ENCODE data around the gene FBP1.

Gene FBP1

DNA sequence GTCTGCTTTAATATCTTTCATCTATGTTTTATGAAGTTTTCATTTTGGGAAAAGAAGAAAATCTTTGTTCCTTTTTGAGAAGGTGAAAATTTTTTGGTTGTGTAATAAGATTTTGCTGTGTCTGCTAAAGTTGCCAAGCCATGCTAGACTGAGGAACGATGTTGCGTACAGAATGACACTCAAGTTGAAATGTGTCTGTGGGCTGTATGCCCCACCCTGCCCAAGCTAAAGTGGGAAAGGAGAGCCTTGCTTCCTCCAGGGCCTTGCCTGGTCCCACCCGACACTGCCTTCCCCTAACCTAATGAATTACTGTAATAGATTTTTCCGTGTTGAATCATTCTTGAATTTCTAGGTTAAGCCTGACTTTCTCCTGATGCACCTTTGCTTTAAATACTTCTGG lies 81.9 kb downstream of the FBP1 start:
- H3K4ac ChIP-seq (ENCODE audit: low read depth, low read length): no peak overlapping the region
- no peaks in the 10 kb centered on the region for H3K79me1 ChIP-seq (ENCODE audit: low read length)
- H3K18ac ChIP-seq (ENCODE audit: low read length): no peak overlapping the region
- H3K4me2 ChIP-seq (ENCODE audit: low read length): no peak overlapping the region
- H4K8ac ChIP-seq (ENCODE audit: low read depth, low read length): no peak overlapping the region
- no peak overlapping the region for H4K5ac ChIP-seq (ENCODE audit: low read length)
- H2BK120ac ChIP-seq (ENCODE audit: low read depth, low read length): no peak overlapping the region
- H3K4me1 ChIP-seq (ENCODE audit: control insufficient read depth, low read depth, low read length): no peaks in the 10 kb centered on the region
- H3K9ac ChIP-seq (ENCODE audit: low read length): no peak overlapping the region
- H3K23ac ChIP-seq (ENCODE audit: low read length): no peak overlapping the region
- no peak overlapping the region for H3K27ac ChIP-seq (ENCODE audit: low read depth, low read length)
- no peaks in the 10 kb centered on the region for H3K27me3 ChIP-seq (ENCODE audit: insufficient read depth, low read length, poor library complexity)
- H3K56ac ChIP-seq (ENCODE audit: low read length): no peak overlapping the region
- no peak overlapping the region for H2AK5ac ChIP-seq (ENCODE audit: low read length)
- H3K79me2 ChIP-seq (ENCODE audit: control insufficient read depth, insufficient read depth, low read length): no peaks in the 10 kb centered on the region
- no peaks in the 10 kb centered on the region for H3K36me3 ChIP-seq (ENCODE audit: control insufficient read depth, insufficient read depth, low read length)
- no peak overlapping the region for H2BK15ac ChIP-seq (replicated peaks; ENCODE audit: low read depth)
- no peak for DNase-seq
- no CpG with 5 or more reads among the region's 4 CpGs for WGBS (ENCODE audit: extremely low coverage, insufficient coverage, low lambda C conversion rate)
- no peak overlapping the region for H2BK5ac ChIP-seq (ENCODE audit: low read length)
- no peak overlapping the region for H3K4me3 ChIP-seq (ENCODE audit: low read length)

DNA sequence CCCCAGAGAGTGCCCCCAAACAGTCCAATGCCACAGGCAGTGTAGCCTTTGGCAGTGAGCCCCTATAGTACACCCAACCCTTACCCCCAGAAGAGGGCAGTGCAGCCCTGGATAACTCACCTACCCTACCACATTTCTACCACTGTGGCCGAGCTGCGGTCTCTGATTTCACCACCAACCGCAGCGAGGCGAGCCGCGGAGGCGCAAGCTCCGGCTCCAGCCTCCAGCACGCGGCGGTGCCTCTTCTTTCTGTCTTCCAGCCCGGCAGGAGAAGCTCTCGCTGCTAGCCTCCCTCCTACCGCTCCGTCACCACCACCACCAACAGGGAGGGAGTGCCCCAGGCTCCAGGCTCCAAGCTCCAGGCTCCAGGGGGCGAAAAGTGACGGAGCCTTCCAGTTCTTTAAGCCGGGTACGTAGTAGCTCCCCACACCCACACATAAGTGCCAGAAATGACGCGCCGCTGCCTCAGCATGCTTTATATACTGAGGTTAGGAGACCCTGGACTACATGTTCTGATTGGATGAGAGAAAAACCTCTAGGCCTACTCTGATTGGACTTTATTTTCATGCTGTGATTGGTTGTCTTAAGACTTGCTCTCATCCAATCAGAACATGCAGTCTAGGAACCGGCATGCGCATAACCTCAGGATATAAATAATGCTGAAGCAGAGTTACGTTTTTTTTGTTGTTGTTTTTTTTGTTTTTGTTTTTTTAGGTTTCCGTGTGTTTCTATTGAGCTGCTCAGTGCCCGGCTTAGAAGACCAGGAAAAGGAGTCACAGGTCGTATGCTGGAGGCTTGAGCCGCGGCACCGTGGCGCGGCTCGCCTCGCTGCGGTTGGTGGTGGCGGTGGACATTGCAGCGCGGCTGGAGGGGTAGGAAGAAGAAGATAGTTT lies 84.6 kb downstream of the FBP1 start, which contains the start of gene PCAT7:
TSS of gene PCAT7 (plus strand) at position 645 of the 893 bp plus-strand sequence.
- Histone ChIP-seq H3K23ac (ENCODE audit: low read length) (no peak within 1 kb of the TSS), H2BK120ac (ENCODE audit: low read depth, low read length) (no peak within 1 kb of the TSS), H3K9ac (ENCODE audit: low read length) (peak within 1 kb of the TSS; percentile 73), H3K79me1 (ENCODE audit: low read length) (no peaks in the 10 kb centered on the region), H3K56ac (ENCODE audit: low read length) (peak within 1 kb of the TSS; percentile 90), H4K8ac (ENCODE audit: low read depth, low read length) (no peak within 1 kb of the TSS), H3K27me3 (ENCODE audit: insufficient read depth, low read length, poor library complexity) (no peaks in the 10 kb centered on the region), H2BK15ac (replicated peaks; ENCODE audit: low read depth) (no peak within 1 kb of the TSS), H3K27ac (ENCODE audit: low read depth, low read length) (peak within 1 kb of the TSS; percentile 14), H3K18ac (ENCODE audit: low read length) (no peak within 1 kb of the TSS), H3K4me1 (ENCODE audit: control insufficient read depth, low read depth, low read length) (no peaks in the 10 kb centered on the region), H3K79me2 (ENCODE audit: control insufficient read depth, insufficient read depth, low read length) (no peaks in the 10 kb centered on the region), H2BK5ac (ENCODE audit: low read length) (no peak within 1 kb of the TSS), H3K4me2 (ENCODE audit: low read length) (peak within 1 kb of the TSS; percentile 49), H2AK5ac (ENCODE audit: low read length) (no peak within 1 kb of the TSS), H4K5ac (ENCODE audit: low read length) (no peak within 1 kb of the TSS), H3K4me3 (ENCODE audit: low read length) (peak within 1 kb of the TSS; percentile 73), H3K4ac (ENCODE audit: low read depth, low read length) (peak within 1 kb of the TSS; percentile 28), H3K36me3 (ENCODE audit: control insufficient read depth, insufficient read depth, low read length) (no peaks in the 10 kb centered on the region)
- DNase-seq: peak; percentile 96
- WGBS (ENCODE audit: extremely low coverage, insufficient coverage, low lambda C conversion rate): no CpG with 5 or more reads among the region's 40 CpGs

DNA sequence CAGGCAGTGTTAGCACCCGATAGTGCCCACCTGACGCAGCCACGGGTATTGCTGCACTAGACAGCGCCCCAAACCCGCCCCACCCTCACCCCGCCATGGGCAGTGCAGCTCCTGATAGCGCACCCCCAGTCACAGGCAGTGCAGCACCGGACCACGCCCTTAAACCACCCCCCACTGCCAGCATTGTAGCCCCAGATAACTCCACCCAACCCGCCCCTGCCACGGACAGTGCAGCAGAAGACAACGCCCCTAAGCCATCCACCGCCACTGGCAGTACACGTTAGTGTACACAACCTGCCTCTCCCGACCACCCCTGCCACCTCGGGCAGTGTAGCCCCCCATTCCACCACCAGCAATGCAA lies 85.3 kb downstream of the FBP1 start:
- no peak overlapping the region for H3K4ac ChIP-seq (ENCODE audit: low read depth, low read length)
- no peaks in the 10 kb centered on the region for H3K79me2 ChIP-seq (ENCODE audit: control insufficient read depth, insufficient read depth, low read length)
- no peak overlapping the region for H4K8ac ChIP-seq (ENCODE audit: low read depth, low read length)
- peak overlapping the region; percentile 47 for H3K4me2 ChIP-seq (ENCODE audit: low read length)
- H3K56ac ChIP-seq (ENCODE audit: low read length): peak overlapping the region; percentile 76
- H2BK5ac ChIP-seq (ENCODE audit: low read length): no peak overlapping the region
- H3K4me3 ChIP-seq (ENCODE audit: low read length): peak overlapping the region; percentile 6
- H4K5ac ChIP-seq (ENCODE audit: low read length): no peak overlapping the region
- DNase-seq: no peak
- H3K36me3 ChIP-seq (ENCODE audit: control insufficient read depth, insufficient read depth, low read length): no peaks in the 10 kb centered on the region
- H2BK15ac ChIP-seq (replicated peaks; ENCODE audit: low read depth): no peak overlapping the region
- H3K23ac ChIP-seq (ENCODE audit: low read length): no peak overlapping the region
- no peaks in the 10 kb centered on the region for H3K79me1 ChIP-seq (ENCODE audit: low read length)
- no CpG with 5 or more reads among the region's 16 CpGs for WGBS (ENCODE audit: extremely low coverage, insufficient coverage, low lambda C conversion rate)
- no peaks in the 10 kb centered on the region for H3K27me3 ChIP-seq (ENCODE audit: insufficient read depth, low read length, poor library complexity)
- no peak overlapping the region for H3K27ac ChIP-seq (ENCODE audit: low read depth, low read length)
- peak overlapping the region; percentile 54 for H3K9ac ChIP-seq (ENCODE audit: low read length)
- no peak overlapping the region for H2BK120ac ChIP-seq (ENCODE audit: low read depth, low read length)
- no peak overlapping the region for H3K18ac ChIP-seq (ENCODE audit: low read length)
- H3K4me1 ChIP-seq (ENCODE audit: control insufficient read depth, low read depth, low read length): no peaks in the 10 kb centered on the region
- no peak overlapping the region for H2AK5ac ChIP-seq (ENCODE audit: low read length)

Measured in mesendoderm (in vitro differentiated cells).